AG08396 (cell line): Measurements from ENCODE around the gene TMC2.
"Not testable (repeated sequence)": the region's sequence is repeated elsewhere in the genome, so short reads cannot be mapped to it uniquely, and the experiment has no call there.

Experiments used
- DNase-seq: peaks from one replicate; pipeline ENCODE4 v3.0.0; 2012; ENCODE audit warnings: low spot score, mixed read lengths

TMC2 gene

GRCh38 chr20:2663887-2664719 is 127.7 kb downstream of the TMC2 start, which contains the start of gene IDH3B:
Gene IDH3B (minus strand): TSS chr20:2664216. CDS start chr20:2664188, 28 bp downstream.
- peak; percentile 92 for DNase-seq

- DNase-seq = no peak
Measured at GRCh38 chr20:2671977-2672376, 135.6 kb downstream of the TMC2 start.

- DNase-seq = no peak
Measured at GRCh38 chr20:2672446-2672845, 136.1 kb downstream of the TMC2 start.

GRCh38 chr20:2673453-2673852 is 137.1 kb downstream of the TMC2 start:
- no peak for DNase-seq

- no peak for DNase-seq
Measured at GRCh38 chr20:2680046-2680445, 143.7 kb downstream of the TMC2 start.

- DNase-seq = not testable (repeated sequence)
Measured at GRCh38 chr20:2682040-2682439, 145.7 kb downstream of the TMC2 start.

GRCh38 chr20:2684817-2685216 is 148.4 kb downstream of the TMC2 start:
- DNase-seq = not testable (repeated sequence)

- no peak for DNase-seq
Measured at GRCh38 chr20:2687514-2687913, 151.1 kb downstream of the TMC2 start.

GRCh38 chr20:2688041-2688591 is 151.7 kb downstream of the TMC2 start:
- peak; percentile 43 for DNase-seq

GRCh38 chr20:2690213-2690612 is 153.8 kb downstream of the TMC2 start:
- DNase-seq = no peak

- no peak for DNase-seq
Measured at GRCh38 chr20:2690718-2691117, 154.3 kb downstream of the TMC2 start.

- DNase-seq = no peak
Measured at GRCh38 chr20:2691127-2691526, 154.8 kb downstream of the TMC2 start.
